Fibroblast of skin of right quadriceps (primary cell): ENCODE results near the gene DEK.
"Not testable (repeated sequence)": the region's sequence is repeated elsewhere in the genome, so short reads cannot be mapped to it uniquely, and the experiment has no call there.

ENCODE experiments used
- DNase-seq: peaks from one replicate; pipeline ENCODE4 v3.0.0-alpha.2; 2013

DEK gene

GRCh38 chr6:18264219-18264922 lies at the start of gene DEK:
DEK (minus strand) TSS chr6:18264530; CDS start chr6:18263987, 543 bp downstream.
- peak; percentile 88 for DNase-seq

- no peak for DNase-seq
These were observed 48.0 kb upstream of the DEK start for GRCh38 chr6:18312368-18312767.

- DNase-seq = not testable (repeated sequence)
These were observed 45.7 kb upstream of the DEK start for GRCh38 chr6:18310010-18310409.

- no peak for DNase-seq
These were observed 44.7 kb upstream of the DEK start for GRCh38 chr6:18309046-18309445.

- DNase-seq = peak; percentile 88
These were observed 43.9 kb upstream of the DEK start for GRCh38 chr6:18308070-18308735.

- DNase-seq = peak; percentile 97
These were observed 42.6 kb upstream of the DEK start for GRCh38 chr6:18306977-18307376.

GRCh38 chr6:18302561-18303439 lies 38.5 kb upstream of the DEK start:
- peak; percentile 21 for DNase-seq

- peak; percentile 44 for DNase-seq
These were observed 29.0 kb upstream of the DEK start for GRCh38 chr6:18293076-18293904.

GRCh38 chr6:18289283-18289682 lies 25.0 kb upstream of the DEK start:
- no peak for DNase-seq

- DNase-seq = no peak
These were observed 19.9 kb upstream of the DEK start for GRCh38 chr6:18284261-18284660.

GRCh38 chr6:18281564-18281963 lies 17.2 kb upstream of the DEK start:
- no peak for DNase-seq

- DNase-seq = peak; percentile 35
These were observed 15.8 kb upstream of the DEK start for GRCh38 chr6:18280084-18280483.

GRCh38 chr6:18279422-18279821 lies 15.1 kb upstream of the DEK start:
- no peak for DNase-seq

GRCh38 chr6:18277237-18278006 lies 13.1 kb upstream of the DEK start:
- DNase-seq = peak; percentile 15

- DNase-seq = no peak
These were observed 12.4 kb upstream of the DEK start for GRCh38 chr6:18276610-18277236.

- DNase-seq = no peak
These were observed 5.9 kb upstream of the DEK start for GRCh38 chr6:18270216-18270615.

GRCh38 chr6:18269717-18270116 lies 5.4 kb upstream of the DEK start:
- no peak for DNase-seq

- peak; percentile 85 for DNase-seq
These were observed 4.9 kb upstream of the DEK start for GRCh38 chr6:18269253-18269652.

- DNase-seq = no peak
These were observed 3.7 kb upstream of the DEK start for GRCh38 chr6:18268066-18268465.

GRCh38 chr6:18266523-18266912 lies 2.2 kb upstream of the DEK start:
- DNase-seq = no peak

GRCh38 chr6:18265787-18266522 lies 1.6 kb upstream of the DEK start:
- DNase-seq = no peak
